B cell (primary cell): ENCODE measurements around the gene SEMA3F.

Experiments
- CTCF ChIP-seq: fragments of 200-600 bp; IDR thresholded peaks from one replicate; pipeline ENCODE4 v1.8.0; 2022; ENCODE audit warnings: antibody characterized with exemption, mild to moderate bottlenecking
- EZH2 ChIP-seq: IDR thresholded peaks from 2 replicates; pipeline ENCODE4 v1.6.1; 2012; ENCODE audit warnings: borderline replicate concordance, low read depth, mild to moderate bottlenecking, moderate library complexity, low read length; ENCODE audit not compliant: insufficient read depth, poor library complexity, severe bottlenecking

- no peak for TF ChIP-seq CTCF
- no peak for TF ChIP-seq EZH2
Measured at GRCh38 chr3:50229490-50229889, 74.4 kb downstream of the SEMA3F start.
